IMR-90 (cell line): Measurements from ENCODE around the gene DIP2B. TPM values are rescaled to one million over a fixed set of nuclear protein-coding genes. Genes with fewer than 3 reads are reported as not detected.

ENCODE experiments used
- ATAC-seq: fragments of 200-7000 bp; cut with Tn5 transposase; 2 replicates; pipeline ENCODE4 v1.9.1; 2020; ENCODE audit warnings: low read depth, mild to moderate bottlenecking, moderate library complexity
- BruUV-seq: library from RNA; stranded (reverse); fragments of 400-500 nt; replicated peaks from 2 replicates; lab custom pipeline; 2021; lab: Mats Ljungman, UMichigan
- CTCF ChIA-PET: fragments of 300-600 bp; formaldehyde crosslinking; extraction: SDS; loops from one replicate; lab custom pipeline; 2021; ENCODE audit warnings: antibody characterized with exemption; lab: Yijun Ruan, JAX
- POLR2A ChIA-PET: fragments of 300-600 bp; sonication (Branson Sonifier 250); formaldehyde crosslinking; loops from one replicate; lab custom pipeline; 2022; ENCODE audit warnings: antibody characterized with exemption; ENCODE audit not compliant: unreplicated experiment; lab: Charles Lee
- DNase-seq: peaks from one replicate; pipeline ENCODE4 v3.0.0; 2013
- H2AFZ ChIP-seq: replicated peaks from 2 replicates; pipeline ENCODE3; 2013; ENCODE audit warnings: low read length, mild to moderate bottlenecking; ENCODE audit not compliant: poor library complexity
- H2AK5ac ChIP-seq: 2 replicates; pipeline ENCODE4 v1.6.1; 2013; ENCODE audit warnings: low read depth, low read length, inconsistent platforms
- H2AK9ac ChIP-seq: replicated peaks from 2 replicates; pipeline ENCODE3; 2013; ENCODE audit warnings: mild to moderate bottlenecking, low read depth, low read length, moderate library complexity; ENCODE audit not compliant: poor library complexity
- H2BK120ac ChIP-seq: 2 replicates; pipeline ENCODE4 v1.6.1; 2013; ENCODE audit warnings: low read depth, low read length, inconsistent platforms
- H2BK15ac ChIP-seq: 3 replicates; pipeline ENCODE4 v1.6.1; 2013; ENCODE audit warnings: low read depth, low read length, inconsistent platforms
- H2BK20ac ChIP-seq: 2 replicates; pipeline ENCODE4 v1.6.1; 2013; ENCODE audit warnings: low read depth, mild to moderate bottlenecking, inconsistent platforms, low read length, moderate library complexity
- H2BK5ac ChIP-seq: 2 replicates; pipeline ENCODE4 v1.6.1; 2013; ENCODE audit warnings: mild to moderate bottlenecking, low read depth, low read length, inconsistent platforms; ENCODE audit not compliant: poor library complexity, severe bottlenecking
- H3K14ac ChIP-seq: replicated peaks from 2 replicates; pipeline ENCODE4 v1.6.1; 2013; ENCODE audit warnings: low read depth, low read length, inconsistent platforms
- H3K18ac ChIP-seq: 2 replicates; pipeline ENCODE4 v1.6.1; 2013; ENCODE audit warnings: low read depth, low read length, control low read depth
- H3K23ac ChIP-seq: 2 replicates; pipeline ENCODE4 v1.6.1; 2013; ENCODE audit warnings: low read depth, low read length, inconsistent platforms
- H3K27ac ChIP-seq: 2 replicates; pipeline ENCODE4 v1.5.1; 2013; ENCODE audit warnings: mild to moderate bottlenecking, control low read depth, low read length; ENCODE audit not compliant: insufficient read depth
- H3K27me3 ChIP-seq: 2 replicates; pipeline ENCODE4 v1.6.1; 2013; ENCODE audit warnings: low read length; ENCODE audit not compliant: control insufficient read depth, insufficient read depth
- H3K36me3 ChIP-seq: 2 replicates; pipeline ENCODE4 v1.6.1; 2013; ENCODE audit warnings: low read length, mixed read lengths; ENCODE audit not compliant: control insufficient read depth, insufficient read depth
- H3K4ac ChIP-seq: 2 replicates; pipeline ENCODE4 v1.6.1; 2013; ENCODE audit warnings: low read depth, low read length, inconsistent platforms
- H3K4me1 ChIP-seq: 2 replicates; pipeline ENCODE4 v1.6.1; 2013; ENCODE audit warnings: low read length, mixed read lengths; ENCODE audit not compliant: control insufficient read depth, insufficient read depth
- H3K4me2 ChIP-seq: 2 replicates; pipeline ENCODE4 v1.6.1; 2013; ENCODE audit warnings: low read depth, mild to moderate bottlenecking, control low read depth, low read length, moderate library complexity
- H3K4me3 ChIP-seq: 2 replicates; pipeline ENCODE4 v1.5.1; 2013; ENCODE audit warnings: low read depth, mild to moderate bottlenecking, control low read depth, low read length, moderate library complexity; ENCODE audit not compliant: insufficient read depth
- H3K56ac ChIP-seq: 2 replicates; pipeline ENCODE4 v1.6.1; 2013; ENCODE audit warnings: low read length, inconsistent platforms; ENCODE audit not compliant: insufficient read depth; ENCODE audit errors: extremely low read depth
- H3K79me1 ChIP-seq, 2 experiments: 2 replicates each; pipeline ENCODE4 v1.6.1; 2013; ENCODE audit warnings: low read length in 2 of 2, inconsistent platforms in 1 of 2, low read depth in 1 of 2
- H3K9ac ChIP-seq: 2 replicates; pipeline ENCODE4 v1.6.1; 2013; ENCODE audit warnings: low read depth, low read length, control low read depth
- H3K9me1 ChIP-seq: 2 replicates; pipeline ENCODE4 v1.6.1; 2013; ENCODE audit warnings: low read length, inconsistent platforms; ENCODE audit not compliant: insufficient read depth
- H3K9me3 ChIP-seq: 2 replicates; pipeline ENCODE4 v1.6.1; 2013; ENCODE audit warnings: low read length; ENCODE audit not compliant: control insufficient read depth, insufficient read depth
- H4K20me1 ChIP-seq: 2 replicates; pipeline ENCODE4 v1.6.1; 2013; ENCODE audit warnings: low read length, inconsistent platforms; ENCODE audit not compliant: insufficient read depth
- H4K5ac ChIP-seq: 2 replicates; pipeline ENCODE4 v1.6.1; 2013; ENCODE audit warnings: mild to moderate bottlenecking, low read depth, low read length, control low read depth
- H4K8ac ChIP-seq, 2 experiments: 2 replicates each; pipeline ENCODE4 v1.6.1; 2013; ENCODE audit warnings: low read depth in 2 of 2, low read length in 2 of 2, control low read depth in 1 of 2, inconsistent platforms in 1 of 2
- H4K91ac ChIP-seq: 2 replicates; pipeline ENCODE4 v1.6.1; 2013; ENCODE audit warnings: low read depth, low read length, inconsistent platforms; ENCODE audit not compliant: insufficient read depth
- BHLHE40 ChIP-seq: fragments of 150-350 bp; IDR thresholded peaks from 2 replicates; pipeline ENCODE4 v1.6.1; 2016; ENCODE audit warnings: mild to moderate bottlenecking, low read depth, low read length
- CEBPB ChIP-seq: IDR thresholded peaks from 2 replicates; pipeline ENCODE4 v1.6.1; 2012; ENCODE audit warnings: low read depth, low read length, improper control_type of control experiment
- CHD1 ChIP-seq: IDR thresholded peaks from 2 replicates; pipeline ENCODE4 v1.6.1; 2012; ENCODE audit warnings: low read depth, low read length, improper control_type of control experiment
- MAFK ChIP-seq: IDR thresholded peaks from 2 replicates; pipeline ENCODE4 v1.6.1; 2012; ENCODE audit warnings: low read depth, low read length, improper control_type of control experiment
- MAZ ChIP-seq: IDR thresholded peaks from 2 replicates; pipeline ENCODE4 v1.6.1; 2012; ENCODE audit warnings: low read depth, mild to moderate bottlenecking, low read length, improper control_type of control experiment, moderate library complexity, borderline replicate concordance
- MXI1 ChIP-seq: IDR thresholded peaks from 2 replicates; pipeline ENCODE4 v1.6.1; 2012; ENCODE audit warnings: low read depth, mild to moderate bottlenecking, low read length, moderate library complexity, borderline replicate concordance
- NFE2L2 ChIP-seq: fragments of 150-350 bp; IDR thresholded peaks from 2 replicates; pipeline ENCODE4 v1.6.1; 2016; ENCODE audit warnings: low read depth, mild to moderate bottlenecking, low read length
- RFX5 ChIP-seq: IDR thresholded peaks from 2 replicates; pipeline ENCODE4 v1.8.0; 2012; ENCODE audit warnings: low read depth, mild to moderate bottlenecking, low read length, moderate library complexity
- SMC3 ChIP-seq: fragments of 150-350 bp; IDR thresholded peaks from 2 replicates; pipeline ENCODE4 v1.6.1; 2016; ENCODE audit warnings: low read depth, mild to moderate bottlenecking, antibody characterized with exemption, low read length, moderate library complexity
- WGBS, 2 experiments: methylation state at CpG; one replicate each; pipeline versions ENCODE4 v1.1.5 to v1.1.7; 2013; ENCODE audit warnings: missing lambda C conversion rate in 2 of 2; ENCODE audit not compliant: insufficient read length in 1 of 2; ENCODE audit errors: extremely low coverage in 2 of 2; 5-methylcytosine and 5-hydroxymethylcytosine counted together
- dilution Hi-C: fragments of 300-500 bp; cut with HindIII; formaldehyde crosslinking; loops from one replicate; pipeline ENCODE4 v1.14.3; 2018; ENCODE audit warnings: low sequenced_read_pairs; ENCODE audit not compliant: unreplicated experiment
- in situ Hi-C: fragments of 300-500 bp; cut with MboI; formaldehyde crosslinking; loops from 3 replicates; pipeline ENCODE4 v1.14.3; 2019; ENCODE audit warnings: low sequenced_read_pairs, inconsistent platforms, mixed read lengths
- intact Hi-C: fragments of 100-400 bp; cut with micrococcal nuclease; formaldehyde crosslinking; loops from 2 replicates; pipeline ENCODE4 v1.10.0; 2022
- polyA plus RNA-seq, 3 experiments: library from polyadenylated mRNA; depleted of rRNA; stranded (reverse); fragments of >200 nt; gene quantifications; 2 replicates each; pipeline ENCODE4 v1.2.3, GENCODE V29; 2012; ENCODE audit warnings: low replicate concordance in 1 of 3
- total RNA-seq: library from RNA; depleted of rRNA; stranded (reverse); fragments of >200 nt; gene quantifications from 2 replicates; pipeline ENCODE4 v1.2.3, GENCODE V29; 2012
- TF ChIP-seq, protein P1 (sequence below): conservative IDR thresholded peaks from 2 replicates; pipeline ENCODE4 v1.5.1; 2012; ENCODE audit warnings: mild to moderate bottlenecking, low read depth, low read length, improper control_type of control experiment
- TF ChIP-seq, protein P2 (sequence below): fragments of 150-350 bp; IDR thresholded peaks from 2 replicates; pipeline ENCODE4 v1.6.1; 2017; ENCODE audit warnings: mild to moderate bottlenecking, antibody characterized with exemption, low read length, low read depth
- TF ChIP-seq, protein P3 (sequence below): fragments of 150-350 bp; IDR thresholded peaks from 2 replicates; pipeline ENCODE4 v1.6.1; 2016; ENCODE audit warnings: low read depth, mild to moderate bottlenecking, low read length, moderate library complexity, borderline replicate concordance

The DIP2B gene
- total and polyA plus RNA-seq, 2 of the 4 experiments (the other 2 are of a cell fraction), result 7.7 to 12.9 TPM

DNA sequence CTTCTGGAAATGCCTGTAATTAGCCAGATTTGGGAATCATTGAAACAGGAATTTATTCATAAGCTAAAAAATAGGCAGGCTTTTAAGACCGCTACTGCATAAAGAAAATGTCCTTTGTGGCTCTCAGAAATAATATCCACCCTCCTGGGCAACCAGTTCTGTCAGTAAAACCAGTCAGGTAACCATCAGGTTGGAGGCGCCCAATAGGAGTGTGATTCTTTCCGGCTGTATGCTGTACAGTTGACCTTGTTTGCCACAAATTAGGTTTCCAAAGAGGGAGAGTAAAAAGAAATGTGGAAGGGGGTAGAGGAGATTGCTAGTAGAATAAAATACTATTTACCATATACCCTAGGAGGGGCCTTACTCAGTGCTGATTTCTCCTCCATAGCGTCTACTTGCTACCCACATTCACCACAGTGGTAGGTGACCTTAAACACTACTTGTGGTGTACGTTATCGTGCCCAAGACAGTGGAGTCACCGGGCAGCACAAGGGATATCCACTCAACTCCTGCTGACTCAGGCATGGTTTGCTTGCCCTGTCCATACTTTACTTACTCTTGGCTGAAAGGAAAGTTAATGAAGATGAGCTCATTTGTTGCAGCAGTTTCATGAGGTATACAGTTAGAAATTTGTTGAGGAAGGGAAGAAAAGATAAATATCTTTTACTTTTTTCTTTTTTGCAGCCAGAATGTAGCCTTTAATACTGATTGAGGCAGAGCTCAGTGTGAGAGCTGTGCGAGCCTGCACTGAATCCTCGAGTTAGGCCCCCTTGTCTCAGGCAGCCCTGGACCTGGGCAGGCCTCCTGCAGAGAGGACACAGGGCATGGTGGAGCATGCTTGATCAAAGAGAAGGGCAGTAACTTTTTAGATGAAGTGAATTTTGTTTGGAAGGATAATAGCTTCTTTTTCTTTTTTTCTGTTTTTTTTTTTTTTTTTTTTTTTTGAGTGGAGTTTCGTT is 76.7 kb downstream of the DIP2B start:
- H3K18ac ChIP-seq, result no peak overlapping the region
- CTCF ChIA-PET, result no interaction called here
- POLR2A ChIA-PET, result interaction anchor here (0.6 kb wide), 2 partner anchors 414 to 445 kb away, joined by 4 read pairs; partner anchors contain the start of gene CERS5
- peak overlapping the region; percentile 27; the same call in 1 of the 2 replicates for H2AK5ac ChIP-seq
- H2BK120ac ChIP-seq, result no peak overlapping the region
- intact Hi-C loops, result no loop called here
- H4K20me1 ChIP-seq, result peaks cover 7% of the 10 kb centered on the region; the same call in 1 of the 2 replicates
- no peak overlapping the region for H2BK15ac ChIP-seq
- no peak overlapping the region for H2BK20ac ChIP-seq
- peak overlapping the region; percentile 64 for H3K4me2 ChIP-seq
- H3K9ac ChIP-seq, result no peak overlapping the region
- no peak overlapping the region for H2AFZ ChIP-seq
- BruUV-seq, result no TSS peak
- no peak overlapping the region for H4K91ac ChIP-seq
- H3K36me3 ChIP-seq, result peaks cover 3% of the 10 kb centered on the region
- H3K27ac ChIP-seq, result peak overlapping the region; percentile 50; the same call in 1 of the 2 replicates
- H3K4me3 ChIP-seq, result no peak overlapping the region
- H3K9me3 ChIP-seq, result no peaks in the 10 kb centered on the region
- H3K79me1 ChIP-seq, result peaks cover 34 to 63% of the 10 kb centered on the region in 2 experiments
- dilution Hi-C loops, result no loop called here
- no peak overlapping the region for H2AK9ac ChIP-seq
- peaks cover 11% of the 10 kb centered on the region for H3K9me1 ChIP-seq
- in situ Hi-C loops, result no loop called here
- H3K23ac ChIP-seq, result peak overlapping the region; percentile 41; the same call in 1 of the 2 replicates
- peak overlapping the region; percentile 65 for H2BK5ac ChIP-seq
- whole genome bisulfite sequencing, 2 experiments, result no CpG with 5 or more reads among the region's 10 CpGs
- H3K56ac ChIP-seq, result no peak overlapping the region; the same call in 1 of the 2 replicates
- H4K8ac ChIP-seq, result no peak overlapping the region
- no peak overlapping the region for H4K5ac ChIP-seq
- H3K27me3 ChIP-seq, result no peaks in the 10 kb centered on the region
- peaks cover 4% of the 10 kb centered on the region for H3K4me1 ChIP-seq
- H3K4ac ChIP-seq, result no peak overlapping the region
- H3K14ac ChIP-seq, result 0 out of 2 replicates have a peak overlapping the region, but pooled peaks have one; percentile 2
- DNase-seq (peak; percentile 93), ATAC-seq (peak; percentile 98)
- TF ChIP-seq MAZ (peak; percentile 24; the same call in 1 of the 2 replicates), CEBPB (peak; percentile 58), RFX5 (no peak), NFE2L2 (0 out of 2 replicates have a peak, but pooled peaks have one; percentile 12), CHD1 (no peak), MAFK (peak; percentile 85), BHLHE40 (peak; percentile 64; the same call in 1 of the 2 replicates), SMC3 (no peak), MXI1 (no peak)
- TF ChIP-seq, protein P1, sequence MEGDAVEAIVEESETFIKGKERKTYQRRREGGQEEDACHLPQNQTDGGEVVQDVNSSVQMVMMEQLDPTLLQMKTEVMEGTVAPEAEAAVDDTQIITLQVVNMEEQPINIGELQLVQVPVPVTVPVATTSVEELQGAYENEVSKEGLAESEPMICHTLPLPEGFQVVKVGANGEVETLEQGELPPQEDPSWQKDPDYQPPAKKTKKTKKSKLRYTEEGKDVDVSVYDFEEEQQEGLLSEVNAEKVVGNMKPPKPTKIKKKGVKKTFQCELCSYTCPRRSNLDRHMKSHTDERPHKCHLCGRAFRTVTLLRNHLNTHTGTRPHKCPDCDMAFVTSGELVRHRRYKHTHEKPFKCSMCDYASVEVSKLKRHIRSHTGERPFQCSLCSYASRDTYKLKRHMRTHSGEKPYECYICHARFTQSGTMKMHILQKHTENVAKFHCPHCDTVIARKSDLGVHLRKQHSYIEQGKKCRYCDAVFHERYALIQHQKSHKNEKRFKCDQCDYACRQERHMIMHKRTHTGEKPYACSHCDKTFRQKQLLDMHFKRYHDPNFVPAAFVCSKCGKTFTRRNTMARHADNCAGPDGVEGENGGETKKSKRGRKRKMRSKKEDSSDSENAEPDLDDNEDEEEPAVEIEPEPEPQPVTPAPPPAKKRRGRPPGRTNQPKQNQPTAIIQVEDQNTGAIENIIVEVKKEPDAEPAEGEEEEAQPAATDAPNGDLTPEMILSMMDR, result no peak
- TF ChIP-seq, protein P2, sequence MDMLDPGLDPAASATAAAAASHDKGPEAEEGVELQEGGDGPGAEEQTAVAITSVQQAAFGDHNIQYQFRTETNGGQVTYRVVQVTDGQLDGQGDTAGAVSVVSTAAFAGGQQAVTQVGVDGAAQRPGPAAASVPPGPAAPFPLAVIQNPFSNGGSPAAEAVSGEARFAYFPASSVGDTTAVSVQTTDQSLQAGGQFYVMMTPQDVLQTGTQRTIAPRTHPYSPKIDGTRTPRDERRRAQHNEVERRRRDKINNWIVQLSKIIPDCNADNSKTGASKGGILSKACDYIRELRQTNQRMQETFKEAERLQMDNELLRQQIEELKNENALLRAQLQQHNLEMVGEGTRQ, result no peak
- TF ChIP-seq, protein P3, sequence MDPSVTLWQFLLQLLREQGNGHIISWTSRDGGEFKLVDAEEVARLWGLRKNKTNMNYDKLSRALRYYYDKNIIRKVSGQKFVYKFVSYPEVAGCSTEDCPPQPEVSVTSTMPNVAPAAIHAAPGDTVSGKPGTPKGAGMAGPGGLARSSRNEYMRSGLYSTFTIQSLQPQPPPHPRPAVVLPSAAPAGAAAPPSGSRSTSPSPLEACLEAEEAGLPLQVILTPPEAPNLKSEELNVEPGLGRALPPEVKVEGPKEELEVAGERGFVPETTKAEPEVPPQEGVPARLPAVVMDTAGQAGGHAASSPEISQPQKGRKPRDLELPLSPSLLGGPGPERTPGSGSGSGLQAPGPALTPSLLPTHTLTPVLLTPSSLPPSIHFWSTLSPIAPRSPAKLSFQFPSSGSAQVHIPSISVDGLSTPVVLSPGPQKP, result no peak
